HG02981 (cell line): ENCODE results near the gene POLR1G.
A peak's percentile ranks its signal among the peaks of the same experiment; 100 is the strongest.
"Not testable (repeated sequence)": the region's sequence is repeated elsewhere in the genome, so short reads cannot be mapped to it uniquely, and the experiment has no call there.

ENCODE experiments used
- ATAC-seq: cut with Tn5 transposase; IDR thresholded peaks from one replicate; pipeline ENCODE4 v1.9.1; 2021; ENCODE audit warnings: mild to moderate bottlenecking, moderate library complexity; ENCODE audit not compliant: unreplicated experiment

POLR1G gene

DNA sequence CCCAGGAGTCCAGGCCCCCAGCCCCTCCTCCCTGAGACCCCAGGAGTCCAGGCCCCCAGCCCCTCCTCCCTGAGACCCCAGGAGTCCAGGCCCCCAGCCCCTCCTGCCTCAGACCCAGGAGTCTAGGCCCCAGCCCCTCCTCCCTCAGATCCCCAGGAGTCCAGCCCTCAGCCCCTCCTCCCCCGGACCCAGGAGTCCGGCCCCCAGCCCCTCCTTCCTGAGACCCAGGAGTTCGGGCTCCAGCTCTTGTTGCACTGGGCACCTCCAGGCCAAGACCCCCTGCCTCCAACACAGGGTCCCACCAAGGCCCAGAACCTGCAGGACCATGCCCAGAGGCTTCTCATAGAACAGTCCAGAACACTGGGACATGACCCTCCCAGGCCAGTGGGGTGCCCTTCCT, 13.5 kb downstream of the POLR1G start:
- no peak for ATAC-seq

GRCh38 chr19:45420356-45420755, 13.9 kb downstream of the POLR1G start:
- ATAC-seq = no peak

DNA sequence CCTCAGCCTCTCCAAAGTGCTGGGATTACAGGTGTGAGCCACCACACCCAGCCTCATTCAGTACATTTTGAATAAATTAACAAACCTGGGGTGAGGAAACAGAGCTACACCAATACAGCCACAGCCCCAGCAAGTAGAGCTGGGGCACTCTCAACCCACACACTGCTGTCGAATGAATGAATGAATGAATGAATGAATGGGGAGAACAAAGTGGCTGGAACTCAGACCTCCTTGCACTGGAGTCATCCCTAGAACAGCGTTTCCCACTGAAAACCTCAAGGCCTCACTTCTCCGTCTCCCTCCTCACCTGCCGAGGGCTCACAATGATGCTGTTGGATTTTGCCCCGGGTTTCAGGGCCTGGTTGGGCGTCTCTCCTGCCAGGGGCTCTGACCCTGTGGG, 14.4 kb downstream of the POLR1G start:
- ATAC-seq = no peak

DNA sequence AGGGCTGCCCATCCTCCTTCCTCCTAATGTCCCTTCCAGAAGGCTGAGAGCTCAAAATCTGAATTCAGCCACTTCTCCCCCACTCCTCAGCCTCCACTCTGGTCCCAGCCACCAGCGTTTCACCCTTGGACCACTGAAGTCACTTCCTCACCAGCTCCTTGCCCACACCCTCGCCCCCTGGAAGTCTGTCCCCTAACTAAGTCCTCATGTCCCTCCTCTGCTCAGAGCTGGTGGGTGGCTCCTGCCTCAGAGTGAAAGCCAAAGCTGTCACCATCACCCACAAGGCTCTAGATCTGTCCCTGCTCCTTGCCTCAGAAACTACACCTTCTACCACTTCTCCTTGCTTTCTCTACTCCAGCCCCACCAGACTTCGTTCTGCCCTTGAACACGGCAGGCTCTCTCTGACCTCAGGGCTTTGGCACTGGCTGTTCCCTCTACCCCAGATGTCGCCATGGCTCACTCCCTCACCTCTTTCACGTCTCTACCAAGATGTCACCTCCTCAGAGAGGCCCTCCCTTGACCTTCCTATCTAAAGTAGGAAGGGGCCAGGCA, 15.6 kb downstream of the POLR1G start:
- no peak for ATAC-seq

DNA sequence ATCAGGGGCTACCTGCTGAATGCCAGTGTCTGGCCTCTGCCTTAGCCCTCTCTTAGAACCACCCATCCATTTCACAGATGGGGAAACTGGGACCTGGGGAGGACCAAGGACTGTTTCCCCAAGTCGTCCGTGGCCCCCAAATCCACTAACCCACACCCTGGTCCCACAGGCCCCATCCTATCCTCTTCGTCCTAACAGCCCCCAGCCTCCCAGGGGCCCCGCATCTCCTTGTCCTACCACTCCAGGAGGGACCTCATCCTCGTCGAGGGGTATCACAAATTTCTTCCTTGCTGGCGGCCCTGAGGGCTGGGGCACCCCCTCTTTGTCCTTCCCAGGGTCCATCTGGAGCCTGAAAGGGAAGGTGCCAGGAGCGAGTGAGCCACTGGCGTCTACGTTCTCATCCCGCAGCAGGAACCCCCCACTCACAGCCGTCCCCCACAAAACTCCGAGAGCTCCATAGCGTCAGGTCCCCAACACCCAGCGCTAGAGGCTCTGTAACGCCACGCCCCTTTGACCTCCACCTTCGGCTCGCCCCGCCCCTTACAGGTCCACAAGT, 16.7 kb downstream of the POLR1G start:
- no peak for ATAC-seq

DNA sequence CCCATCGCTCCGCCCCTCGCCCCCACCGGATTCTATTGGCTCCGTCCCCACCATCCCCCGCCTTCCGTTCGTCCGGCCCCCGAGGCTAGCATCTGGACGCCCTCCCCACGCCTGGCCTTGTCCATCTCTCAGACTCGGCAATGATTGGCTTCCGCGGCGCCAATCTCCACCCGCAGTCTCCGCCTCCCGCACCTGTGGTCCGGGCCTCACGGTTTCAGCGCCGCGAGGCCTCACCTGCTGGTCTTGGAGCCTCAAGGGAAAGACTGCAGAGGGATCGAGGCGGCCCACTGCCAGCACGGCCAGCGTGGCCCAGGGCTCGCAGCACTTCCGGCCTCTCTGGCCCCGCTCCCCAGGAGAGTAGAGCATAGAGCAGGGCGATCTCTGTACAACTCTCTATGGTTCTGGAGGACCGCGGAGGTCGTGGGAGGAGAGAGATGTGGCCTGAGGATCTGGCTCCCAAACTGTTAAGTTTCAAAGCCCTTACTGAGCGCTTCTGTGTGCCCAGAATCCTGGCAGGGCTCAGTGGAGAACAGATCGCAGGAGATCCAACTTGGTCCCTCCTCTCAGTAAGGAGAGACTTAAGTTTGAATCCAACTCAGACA, 17.2 kb downstream of the POLR1G start, which contains the start of gene ERCC1:
Gene ERCC1, minus strand, starts transcription at position 329 of the 602 bp plus-strand sequence. CDS start 543 bp downstream, outside the sequence.
- peak; percentile 56 for ATAC-seq

DNA sequence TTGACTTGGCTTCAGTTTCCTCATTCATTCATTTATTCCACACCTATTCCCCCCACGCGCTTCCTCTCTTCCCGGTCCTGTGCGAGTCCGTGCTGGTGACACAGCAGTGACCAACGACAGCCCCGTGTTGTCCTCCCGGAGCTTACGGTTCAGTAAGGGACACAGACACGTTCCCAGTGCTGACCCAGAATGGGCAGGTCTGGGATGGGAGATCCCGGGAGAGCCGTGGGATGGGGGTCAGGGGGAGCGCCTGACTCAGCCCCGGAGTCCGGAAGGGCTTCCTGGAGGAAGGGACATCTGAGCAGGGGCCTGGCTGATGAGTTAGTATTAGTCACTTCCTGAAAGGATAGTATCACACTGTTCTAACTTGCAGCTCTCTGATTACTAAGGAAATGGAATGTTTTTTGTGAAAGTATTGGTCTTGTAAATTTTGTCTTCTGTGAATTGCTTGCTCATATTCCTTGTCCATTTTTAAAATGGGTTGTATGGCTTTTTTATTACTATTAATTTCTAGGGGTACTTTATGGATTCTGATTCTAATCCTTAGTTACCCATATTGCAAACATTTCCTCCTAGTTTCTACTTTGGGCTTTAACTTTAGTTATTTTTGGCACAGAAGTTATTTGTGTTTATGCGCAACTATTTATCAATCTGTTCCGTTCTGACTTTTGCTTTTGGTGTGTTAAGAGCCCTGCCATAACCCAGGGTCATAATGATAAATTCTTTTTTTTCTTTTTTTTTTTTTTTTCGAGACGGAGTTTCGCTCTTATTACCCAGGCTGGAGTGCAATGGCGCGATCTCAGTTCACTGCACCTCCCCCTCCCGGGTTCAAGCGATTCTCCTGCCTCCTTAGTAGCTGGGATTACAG, 18.0 kb downstream of the POLR1G start:
- ATAC-seq = no peak

- no peak for ATAC-seq
These were observed 22.2 kb downstream of the POLR1G start for GRCh38 chr19:45428384-45429231.

GRCh38 chr19:45429896-45430295, 23.5 kb downstream of the POLR1G start:
- not testable (repeated sequence) for ATAC-seq

- not testable (repeated sequence) for ATAC-seq
These were observed 24.6 kb downstream of the POLR1G start for GRCh38 chr19:45431008-45431407.

DNA sequence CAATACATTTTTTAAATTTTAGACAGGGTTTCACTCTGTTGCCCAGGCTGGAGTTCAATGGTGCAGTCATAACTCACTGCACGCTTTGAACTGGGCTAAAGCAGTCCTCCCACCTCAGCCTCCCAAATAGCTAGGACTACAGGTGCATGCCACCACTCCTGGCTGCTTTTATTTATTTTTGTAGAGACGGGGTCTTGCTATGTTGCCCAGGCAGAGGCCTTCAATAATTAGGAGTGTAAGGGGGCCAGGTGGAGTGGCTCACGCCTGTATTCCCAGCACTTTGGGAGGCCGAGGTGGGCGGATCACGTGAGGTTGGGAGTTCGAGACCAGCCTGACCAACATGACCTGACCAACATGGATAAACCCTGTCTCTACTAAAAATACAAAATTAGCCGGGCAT, 26.1 kb downstream of the POLR1G start:
- ATAC-seq = not testable (repeated sequence)

DNA sequence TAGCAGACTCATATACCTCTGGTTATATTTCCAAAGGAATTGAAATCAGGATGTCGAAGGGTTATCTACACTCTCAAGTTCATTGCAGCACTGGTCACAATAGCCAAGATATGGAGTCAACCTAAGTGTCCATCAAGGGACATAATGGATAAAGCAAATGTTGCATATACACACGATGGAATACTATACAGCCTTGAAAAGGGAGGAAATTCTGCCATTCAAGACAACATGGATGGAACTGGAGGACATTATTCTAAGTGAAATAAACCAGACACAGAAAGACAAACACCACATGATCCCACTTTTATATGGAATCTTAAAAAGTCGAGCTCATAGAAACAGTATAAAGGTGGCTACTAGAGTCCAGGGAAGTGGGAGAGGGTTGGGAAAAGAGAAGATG, 30.9 kb downstream of the POLR1G start:
- ATAC-seq = no peak

DNA sequence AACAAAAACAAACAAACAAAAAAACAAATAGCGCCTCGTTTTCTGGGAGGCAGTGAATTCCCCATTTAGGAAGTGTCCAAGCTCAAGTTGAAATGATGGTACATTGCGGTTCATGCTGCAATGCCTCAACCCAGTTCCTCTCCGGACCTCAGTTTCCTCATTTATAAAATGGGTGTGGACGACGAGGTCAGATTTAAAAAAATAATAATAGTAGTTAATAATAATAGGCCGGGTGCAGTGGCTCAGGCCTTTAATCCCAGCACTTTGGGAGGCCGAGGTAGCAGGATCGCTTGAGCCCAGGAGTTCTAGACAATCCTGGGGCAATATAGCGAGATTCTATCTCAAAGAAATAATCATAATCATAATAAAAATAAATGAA, 32.7 kb downstream of the POLR1G start:
- ATAC-seq = no peak

DNA sequence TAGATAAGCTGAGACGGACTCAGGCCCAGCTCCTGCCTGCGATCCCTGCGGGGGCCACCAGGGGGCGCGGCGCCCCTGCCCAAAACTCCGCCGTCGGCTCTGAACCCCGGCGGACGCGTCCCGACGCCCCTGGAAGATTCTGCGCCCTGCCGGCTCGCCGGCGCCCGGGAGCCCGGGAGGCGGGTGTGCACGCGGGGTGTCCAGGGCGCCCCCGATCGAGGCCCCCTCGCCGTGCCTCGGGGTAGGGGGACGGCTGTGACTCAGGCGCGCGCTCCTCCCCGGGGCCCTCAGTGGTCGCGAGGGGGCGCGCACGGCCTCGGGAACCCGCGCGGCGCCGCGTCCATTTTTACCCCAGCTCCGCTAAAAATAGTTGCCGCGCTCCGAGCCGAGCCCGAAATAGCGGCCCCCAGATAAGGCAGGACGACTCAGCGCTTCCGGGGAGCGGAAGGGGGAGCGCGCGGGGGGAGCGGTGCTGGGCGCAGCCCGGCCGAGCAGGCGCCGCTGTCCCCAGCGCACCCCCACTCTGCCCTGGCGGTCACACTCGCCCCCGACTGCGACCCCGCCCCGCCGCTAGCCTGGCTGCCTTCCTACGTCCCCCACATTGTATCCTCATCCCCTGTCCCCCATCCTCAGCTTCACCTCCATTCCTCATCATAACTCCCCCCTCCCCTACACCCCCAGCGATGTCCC, 33.3 kb downstream of the POLR1G start:
- peak; percentile 53 for ATAC-seq

GRCh38 chr19:45440259-45440638, 33.8 kb downstream of the POLR1G start:
- no peak for ATAC-seq

DNA sequence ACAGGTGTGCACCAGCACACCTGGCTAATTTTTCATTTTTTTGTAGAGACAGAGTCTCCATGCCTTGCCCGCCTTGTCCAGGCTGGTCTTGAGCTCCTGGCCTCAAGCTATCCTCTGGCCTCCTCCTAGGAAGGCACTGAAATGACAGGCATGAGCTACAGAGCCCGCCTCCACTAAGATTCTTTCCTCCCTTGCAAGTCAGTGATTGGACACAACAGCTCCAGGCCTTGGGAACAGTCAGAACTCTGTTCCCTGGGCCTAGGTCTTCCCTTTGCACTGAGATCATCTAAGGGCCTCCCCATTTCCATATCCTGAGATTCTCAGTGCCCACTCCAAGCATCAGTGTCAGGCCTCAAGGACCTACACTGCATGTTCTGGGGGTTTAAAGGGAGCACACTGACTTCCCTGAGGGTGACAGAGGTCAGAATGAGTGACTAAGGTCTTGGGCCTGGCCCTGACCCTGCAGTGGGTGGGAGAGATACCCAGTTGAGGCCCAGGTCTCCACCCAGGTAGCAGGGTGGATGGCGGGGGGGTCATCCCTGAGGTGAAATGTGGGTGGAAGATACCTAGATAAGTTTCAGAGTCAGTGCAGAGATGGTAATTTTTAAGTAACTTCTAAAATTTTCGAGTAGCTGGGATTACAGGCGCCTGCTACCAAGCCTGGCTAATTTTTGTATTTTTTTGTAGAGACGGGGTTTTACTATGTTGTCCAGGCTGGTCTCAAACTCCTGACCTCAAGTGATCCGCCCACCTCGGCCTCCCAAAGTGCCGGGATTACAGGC, 34.6 kb downstream of the POLR1G start:
- ATAC-seq = no peak

GRCh38 chr19:45442408-45442777, 35.9 kb downstream of the POLR1G start:
- ATAC-seq = no peak

- ATAC-seq = no peak
These were observed 36.5 kb downstream of the POLR1G start for GRCh38 chr19:45442778-45443461.
